ENCODE data around the gene ATP8B4.

DNA sequence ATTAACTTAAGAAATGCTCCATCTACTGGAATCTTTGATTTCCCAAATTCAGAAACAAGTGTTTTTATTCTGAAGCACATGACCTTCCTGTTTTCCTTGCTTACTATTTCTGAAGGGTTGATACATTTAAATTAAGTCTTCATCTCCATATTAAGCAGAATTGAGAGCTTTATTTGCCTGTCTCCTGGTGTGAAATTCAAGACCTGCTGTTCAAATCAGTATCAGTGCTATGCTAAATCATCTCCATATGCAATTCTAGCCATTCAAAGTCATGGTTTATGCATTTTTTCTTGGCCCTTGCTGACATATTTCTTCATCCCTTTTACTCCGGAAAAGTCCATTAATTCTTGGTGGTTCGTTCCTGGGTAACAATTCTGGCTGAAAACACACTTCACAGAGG is 195.4 kb downstream of the ATP8B4 start:
- TF ChIP-seq, protein P1, sequence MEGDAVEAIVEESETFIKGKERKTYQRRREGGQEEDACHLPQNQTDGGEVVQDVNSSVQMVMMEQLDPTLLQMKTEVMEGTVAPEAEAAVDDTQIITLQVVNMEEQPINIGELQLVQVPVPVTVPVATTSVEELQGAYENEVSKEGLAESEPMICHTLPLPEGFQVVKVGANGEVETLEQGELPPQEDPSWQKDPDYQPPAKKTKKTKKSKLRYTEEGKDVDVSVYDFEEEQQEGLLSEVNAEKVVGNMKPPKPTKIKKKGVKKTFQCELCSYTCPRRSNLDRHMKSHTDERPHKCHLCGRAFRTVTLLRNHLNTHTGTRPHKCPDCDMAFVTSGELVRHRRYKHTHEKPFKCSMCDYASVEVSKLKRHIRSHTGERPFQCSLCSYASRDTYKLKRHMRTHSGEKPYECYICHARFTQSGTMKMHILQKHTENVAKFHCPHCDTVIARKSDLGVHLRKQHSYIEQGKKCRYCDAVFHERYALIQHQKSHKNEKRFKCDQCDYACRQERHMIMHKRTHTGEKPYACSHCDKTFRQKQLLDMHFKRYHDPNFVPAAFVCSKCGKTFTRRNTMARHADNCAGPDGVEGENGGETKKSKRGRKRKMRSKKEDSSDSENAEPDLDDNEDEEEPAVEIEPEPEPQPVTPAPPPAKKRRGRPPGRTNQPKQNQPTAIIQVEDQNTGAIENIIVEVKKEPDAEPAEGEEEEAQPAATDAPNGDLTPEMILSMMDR (IDR thresholded peaks at IDR 0.05): no peak
- TF ChIP-seq POLR2AphosphoS5 (IDR thresholded peaks at IDR 0.05) (no peak), EP300 (IDR thresholded peaks at IDR 0.05) (no peak), POLR2A (IDR thresholded peaks at IDR 0.05) (no peak)

Measured in sigmoid colon (tissue), 4 donors.